Measurements from ENCODE around the gene C6orf89.

- TF ChIP-seq CTCF (CRISPR knock-in tag; IDR thresholded peaks at IDR 0.05), result no peak
- no peak for TF ChIP-seq POLR2A (IDR thresholded peaks at IDR 0.05; ENCODE audit: insufficient read depth in 1 of 2, low read depth in 2 of 2, low read length in 2 of 2)
- no peak for TF ChIP-seq MYC (CRISPR knock-in tag; IDR thresholded peaks at IDR 0.05; ENCODE audit: borderline replicate concordance)
- TF ChIP-seq CBFB (CRISPR knock-in tag; IDR thresholded peaks at IDR 0.05), result no peak
- TF ChIP-seq ZNF772 (CRISPR knock-in tag; IDR thresholded peaks at IDR 0.05), result no peak
- no peak for TF ChIP-seq HDAC1 (CRISPR knock-in tag; IDR thresholded peaks at IDR 0.05)
- TF ChIP-seq GABPA (IDR thresholded peaks at IDR 0.05; ENCODE audit: low read depth, low read length), result no peak
- no peak for TF ChIP-seq GABPA (CRISPR knock-in tag; IDR thresholded peaks at IDR 0.05; ENCODE audit: low read depth)
- no peak for TF ChIP-seq MIER2 (CRISPR knock-in tag; IDR thresholded peaks at IDR 0.05)
- no peak for TF ChIP-seq SAP130 (CRISPR knock-in tag; IDR thresholded peaks at IDR 0.05; ENCODE audit: low read depth)
- TF ChIP-seq ZNF614 (CRISPR knock-in tag; IDR thresholded peaks at IDR 0.05; ENCODE audit: borderline replicate concordance), result no peak
- no peak for TF ChIP-seq BRCA1 (CRISPR knock-in tag; IDR thresholded peaks at IDR 0.05)
- TF ChIP-seq IRF1 (CRISPR knock-in tag; IDR thresholded peaks at IDR 0.05; ENCODE audit: low read depth), result no peak
- no peak for TF ChIP-seq HNF4A (CRISPR knock-in tag; IDR thresholded peaks at IDR 0.05)
Observed at GRCh38 chr6:36906539-36907325, 21.0 kb downstream of the C6orf89 start.

Data from HepG2 (cell line).